NCI-H1417 treated with DMSO at 0.1 percent for 48 hours (cell line): ENCODE results near the gene TBC1D24.
"Not testable (repeated sequence)": the region's sequence is repeated elsewhere in the genome, so short reads cannot be mapped to it uniquely, and the experiment has no call there.

Source experiments
- DNase-seq: peaks from one replicate; lab custom pipeline; 2025; lab: John Stamatoyannopoulos, UW

TBC1D24 gene

DNA sequence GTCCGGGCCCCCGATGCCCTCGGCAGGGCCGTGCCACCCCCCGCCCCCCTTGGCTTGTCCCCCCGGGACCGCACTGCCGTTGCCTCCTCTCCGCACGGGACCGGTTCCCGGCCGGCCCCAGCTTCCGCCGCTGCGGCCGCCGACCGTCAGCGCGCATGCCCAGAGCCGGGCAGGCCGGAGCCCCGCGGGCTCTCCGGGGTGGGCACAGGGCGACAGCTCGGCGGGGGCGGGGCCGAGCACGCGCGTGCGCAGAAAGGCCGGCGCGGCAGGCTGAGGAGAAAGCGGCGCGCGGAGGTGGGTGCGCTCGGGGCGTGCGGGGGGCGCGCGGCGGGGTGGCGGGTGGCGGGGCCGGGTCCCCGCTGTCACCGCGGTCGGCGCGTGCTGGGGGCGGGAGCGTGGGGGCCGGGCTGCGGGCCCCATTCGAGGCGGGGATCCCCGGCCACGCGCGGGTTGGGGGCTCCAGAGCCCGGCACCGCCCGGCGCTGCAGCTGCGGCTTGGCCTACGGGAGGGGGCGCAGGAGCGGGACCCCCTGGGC, at the start of gene TBC1D24:
Gene TBC1D24, plus strand, starts transcription at position 251 of the 536 bp plus-strand sequence. CDS start 21,022 bp downstream, outside the sequence.
- DNase-seq = peak; percentile 37

DNA sequence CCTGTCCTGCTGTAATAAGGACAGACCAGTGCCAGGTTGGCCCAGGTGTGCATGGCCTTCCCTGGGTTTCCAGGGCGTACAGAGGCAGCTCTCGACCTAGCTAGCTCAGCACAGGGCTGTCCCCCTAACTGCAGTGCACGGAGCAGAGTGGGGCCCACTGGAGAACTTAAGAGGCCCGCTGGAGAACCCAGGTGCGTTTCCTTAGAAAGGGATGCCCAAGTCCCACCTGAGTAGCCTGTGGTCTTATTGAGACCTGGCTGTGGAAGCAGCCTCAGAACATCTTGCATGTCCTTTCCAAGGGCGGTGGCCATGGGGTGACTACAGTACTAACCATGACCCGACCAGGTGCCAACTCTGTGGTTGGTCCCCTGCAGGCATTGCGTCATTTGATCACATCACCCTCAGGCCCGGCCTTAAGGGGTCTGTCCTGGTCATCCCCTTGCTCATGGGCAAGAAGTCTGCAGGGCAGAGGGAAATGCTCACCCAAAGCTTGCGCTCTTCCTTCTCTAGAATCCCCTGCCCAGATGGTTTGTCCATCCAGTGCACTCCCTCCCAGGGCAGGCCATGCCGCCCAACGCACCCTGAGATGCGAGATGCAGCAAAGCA, 49.0 kb upstream of the TBC1D24 start:
- no peak for DNase-seq

DNA sequence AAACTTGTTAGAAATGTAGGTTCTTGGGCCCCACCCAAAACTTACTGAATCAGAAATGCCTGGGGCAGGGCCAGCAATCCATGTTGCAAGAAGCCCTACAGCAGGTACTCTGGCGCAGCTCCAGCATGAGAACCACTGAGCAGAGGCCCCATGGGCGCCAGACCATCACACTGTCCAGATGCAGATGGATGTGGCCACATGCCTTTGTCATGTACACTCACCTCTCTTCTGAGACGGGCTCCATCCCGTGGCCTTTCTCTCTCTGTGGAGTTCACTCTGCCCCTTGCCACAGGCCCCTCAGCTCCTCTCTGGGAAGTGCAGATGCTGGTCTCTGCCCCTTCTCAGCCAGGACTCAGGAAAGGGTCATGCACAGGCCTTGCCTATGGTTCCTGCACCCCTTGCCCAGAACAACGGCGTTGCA, 48.0 kb upstream of the TBC1D24 start:
- DNase-seq = no peak

DNA sequence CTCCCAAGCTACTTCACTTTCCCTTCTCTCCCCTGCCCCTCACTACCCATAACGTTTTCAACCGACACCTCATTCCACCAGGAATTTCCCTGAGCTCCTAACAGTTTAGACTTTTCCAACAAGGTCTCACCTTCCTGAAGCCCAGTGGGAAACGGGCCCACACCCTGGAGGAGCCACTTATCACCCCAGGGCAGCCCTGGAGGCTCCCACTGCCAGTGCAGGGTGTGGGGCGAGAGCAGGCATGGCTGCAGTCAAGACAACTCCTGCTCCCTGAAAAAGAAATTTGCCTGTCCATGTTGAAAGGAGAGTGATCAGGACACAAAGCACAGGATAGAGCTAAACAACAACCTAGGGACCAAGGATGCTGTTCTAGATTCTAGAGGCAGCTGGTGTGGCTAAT, 47.4 kb upstream of the TBC1D24 start:
- no peak for DNase-seq

DNA sequence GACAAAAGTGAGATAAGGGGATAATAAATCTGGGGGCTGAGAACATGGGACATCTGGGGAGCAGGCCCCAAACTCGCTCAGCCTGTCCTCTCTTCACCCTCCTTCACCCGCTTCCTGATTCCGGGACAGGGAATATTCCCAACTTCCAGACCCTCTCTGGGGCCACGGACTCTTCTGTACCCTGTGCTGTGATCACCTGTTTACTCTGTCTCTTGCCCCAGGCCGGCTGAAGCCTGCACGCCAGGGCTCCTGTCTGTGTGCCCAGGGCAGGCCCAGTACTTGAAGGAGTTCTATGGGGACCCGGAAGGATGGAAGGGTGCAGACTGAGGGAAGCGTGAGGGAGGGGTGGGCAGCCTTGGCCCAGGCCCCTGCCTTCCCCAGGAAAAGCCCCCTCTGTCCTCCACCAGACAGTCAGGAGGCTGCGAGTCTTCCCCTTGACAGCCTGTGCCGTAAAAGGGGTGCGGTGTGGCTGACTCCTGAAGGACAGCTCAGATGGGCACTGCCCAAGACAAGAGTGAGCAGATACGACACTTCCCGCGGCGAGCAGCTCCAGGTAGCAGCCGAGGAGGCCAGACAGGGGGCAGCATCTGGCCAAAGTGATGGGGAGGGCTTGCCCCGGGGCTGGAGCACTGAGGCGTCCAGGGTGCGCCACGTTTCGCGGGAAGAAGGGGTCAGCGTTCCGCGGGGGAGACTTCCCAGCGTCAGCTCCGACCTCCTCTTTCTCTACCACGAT, 46.7 kb upstream of the TBC1D24 start:
- no peak for DNase-seq

DNA sequence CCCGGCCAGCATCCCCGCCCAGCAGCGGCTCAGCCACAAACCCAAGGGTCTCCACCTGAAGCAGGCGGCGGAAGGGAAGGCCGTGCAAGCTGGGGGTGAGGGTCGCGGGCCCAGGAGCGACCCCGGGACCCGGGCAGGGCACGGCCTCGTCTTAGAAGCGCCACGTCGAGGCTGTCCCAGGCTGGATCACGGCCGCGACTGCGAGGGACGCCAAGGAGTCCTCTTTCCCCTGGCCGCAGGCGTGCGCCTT, 46.2 kb upstream of the TBC1D24 start:
- DNase-seq = no peak

DNA sequence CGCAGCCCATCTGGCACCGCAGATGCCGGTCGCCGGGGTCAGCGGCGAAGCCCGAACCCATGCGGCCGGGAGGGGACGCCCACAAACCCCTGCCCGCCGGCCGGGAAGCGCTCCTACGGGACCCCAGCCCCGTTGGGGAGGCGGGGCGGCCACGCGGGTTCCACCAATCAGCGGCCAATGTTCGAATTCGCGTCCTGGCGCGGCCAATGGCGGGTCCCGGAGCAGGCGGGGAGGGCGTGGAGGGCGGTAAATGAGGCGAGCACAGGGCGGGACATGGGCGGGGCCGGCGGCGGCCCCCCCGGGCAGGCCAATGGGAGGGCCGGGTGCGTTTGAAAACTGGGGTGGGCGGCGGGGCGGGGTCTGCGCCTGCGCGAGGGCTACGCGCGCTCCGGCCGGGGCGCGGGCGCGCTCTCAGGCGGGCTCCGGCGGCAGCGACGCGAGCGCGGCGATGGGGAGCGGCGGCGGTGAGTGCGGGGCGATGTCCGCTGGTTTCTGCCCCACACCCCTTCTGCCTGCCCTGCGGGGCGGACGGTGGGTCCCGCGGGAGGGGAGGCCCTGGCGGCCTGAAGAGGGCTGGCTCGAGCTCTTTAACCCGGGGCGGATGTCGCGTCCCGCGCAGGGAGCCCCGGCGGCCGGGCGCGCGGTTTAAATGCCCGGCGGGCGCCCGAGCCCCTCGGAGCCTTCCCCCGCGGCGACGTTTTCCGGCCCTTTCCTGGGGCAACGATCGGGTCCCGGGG, 45.7 kb upstream of the TBC1D24 start, which contains the start of gene CCNF:
Gene CCNF, plus strand, starts transcription at position 414 of the 737 bp plus-strand sequence. Its CDS starts 35 bp downstream, at position 449.
- DNase-seq = peak; percentile 68

DNA sequence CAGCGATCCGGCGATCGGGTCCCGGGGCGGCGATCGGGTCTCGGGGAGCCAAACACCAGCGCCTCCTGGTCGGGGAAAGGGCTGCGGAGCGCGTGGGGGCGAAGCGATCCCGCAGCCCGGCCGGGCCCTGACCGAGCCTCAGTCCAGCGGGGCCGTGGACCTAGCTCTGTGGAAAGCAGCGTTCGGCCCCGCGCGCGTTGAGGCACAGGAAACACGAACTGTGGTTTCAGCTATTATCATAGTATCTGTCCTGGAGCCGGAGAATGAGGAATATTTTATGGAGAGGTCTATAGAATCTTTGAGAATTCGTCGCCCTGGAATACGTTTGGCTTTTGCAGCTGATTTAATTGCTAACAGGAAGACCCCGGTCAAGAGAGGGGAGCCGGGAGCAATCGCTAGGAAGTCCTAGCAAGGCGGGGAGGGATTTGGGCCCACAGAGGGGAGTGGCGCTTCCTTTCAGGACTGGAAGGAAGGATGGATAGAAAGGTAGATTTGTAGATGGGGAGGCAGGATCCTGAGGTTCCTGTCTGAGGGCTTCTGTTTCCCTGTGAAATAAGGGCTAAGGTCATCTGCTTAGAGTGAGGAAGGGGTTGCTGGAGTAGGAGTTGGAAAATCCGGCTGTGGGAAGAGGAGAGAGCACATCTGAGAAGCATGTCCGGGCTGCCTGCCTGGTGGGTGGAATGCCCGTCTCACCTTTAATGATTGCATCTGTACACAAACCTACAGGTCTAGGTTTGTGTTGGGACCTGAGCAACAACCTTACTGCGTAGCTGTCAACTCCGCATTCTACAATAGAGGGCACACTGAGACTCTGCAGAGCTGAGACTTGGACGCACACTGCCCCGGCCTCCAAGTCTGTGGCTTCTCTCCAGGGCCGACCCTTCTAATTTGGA, 44.9 kb upstream of the TBC1D24 start:
- DNase-seq = no peak

DNA sequence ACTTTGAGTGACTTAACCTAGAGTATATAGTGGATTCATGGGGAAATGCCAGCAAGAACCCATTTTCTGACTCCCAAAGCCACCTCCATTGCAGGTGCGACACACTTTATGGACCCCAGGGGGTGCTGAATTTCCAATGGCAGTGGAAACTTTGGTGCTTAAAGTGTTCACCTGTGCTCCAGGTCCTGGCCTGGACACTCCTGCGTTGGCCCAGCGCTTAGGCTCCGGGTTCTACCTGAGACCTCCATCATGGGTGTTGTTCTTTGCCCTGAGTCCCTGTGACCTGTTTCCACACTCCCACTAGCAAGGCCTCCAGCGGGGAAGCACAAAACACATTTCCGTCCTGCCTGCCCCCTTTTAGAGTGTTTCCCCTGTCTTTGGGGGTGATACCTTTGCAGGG, 42.6 kb upstream of the TBC1D24 start:
- no peak for DNase-seq

DNA sequence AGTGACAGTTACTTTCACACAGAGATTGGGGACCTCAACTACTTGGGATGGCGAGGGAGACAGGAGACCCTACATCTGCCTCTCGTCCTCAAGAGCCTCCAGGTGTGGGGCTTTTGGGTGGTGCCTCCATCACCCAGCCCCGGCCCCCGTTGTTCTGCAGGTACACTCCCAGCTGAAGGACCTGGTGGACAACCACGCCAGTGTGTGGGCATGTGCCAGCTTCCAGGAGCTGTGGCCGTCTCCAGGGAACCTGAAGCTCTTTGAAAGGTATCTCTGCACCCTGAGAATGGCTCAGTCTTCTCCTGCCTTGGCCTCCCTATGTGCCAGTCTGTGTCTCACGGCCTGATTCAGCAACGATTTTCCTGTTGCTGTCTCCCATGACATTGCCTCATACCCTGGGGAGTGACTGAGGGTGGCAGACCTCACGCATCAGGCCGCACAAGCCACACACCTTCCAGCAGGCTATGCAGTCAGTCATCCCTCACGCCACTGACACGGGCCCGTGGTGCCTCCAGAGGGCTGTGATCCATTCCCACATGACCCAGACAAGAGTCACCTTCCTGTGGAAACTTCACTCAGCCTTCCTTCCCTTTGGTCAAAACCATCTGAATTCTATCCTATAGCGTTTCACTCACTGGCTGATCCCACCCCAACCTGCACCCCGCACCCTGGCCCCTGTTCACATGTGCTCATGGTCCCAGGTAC, 42.0 kb upstream of the TBC1D24 start:
- no peak for DNase-seq

DNA sequence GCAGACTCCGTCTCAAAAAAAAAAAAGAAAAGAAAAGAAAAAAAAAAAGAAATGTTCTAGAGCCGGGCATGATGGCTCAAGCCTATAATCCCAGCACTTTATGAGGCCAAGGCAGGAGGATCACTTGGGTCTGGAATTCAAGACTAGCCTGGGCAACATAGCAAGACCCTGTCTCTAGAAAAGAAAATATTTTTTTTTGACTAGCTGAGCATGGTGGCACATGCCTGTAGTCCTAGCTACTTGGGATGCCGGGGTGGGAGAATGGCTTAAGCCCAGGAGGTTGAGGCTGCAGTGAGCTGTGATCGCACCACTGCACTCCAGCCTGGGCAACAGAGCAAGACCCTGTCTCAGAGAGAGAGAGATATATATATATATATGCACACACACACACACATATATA, 39.7 kb upstream of the TBC1D24 start:
- not testable (repeated sequence) for DNase-seq

DNA sequence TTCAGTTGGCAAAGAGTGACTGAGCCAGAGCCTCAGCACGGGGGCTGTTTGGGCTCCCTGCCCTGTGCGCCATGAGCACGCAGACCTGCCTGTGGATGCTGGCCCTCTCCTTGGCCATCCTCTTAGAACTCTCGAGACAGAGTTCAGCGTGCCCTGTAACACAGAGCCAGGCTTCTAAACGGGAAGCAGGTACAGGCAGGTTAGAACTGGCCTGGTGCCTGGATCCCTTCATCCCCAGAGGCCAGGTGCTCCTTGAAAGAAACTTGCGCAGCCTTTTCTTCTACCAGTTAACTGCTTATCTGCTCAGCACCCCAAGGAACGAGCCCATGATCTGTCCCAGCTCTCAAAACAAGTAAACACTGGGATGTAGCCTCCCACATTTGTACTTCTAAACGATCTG, 38.8 kb upstream of the TBC1D24 start:
- no peak for DNase-seq

DNA sequence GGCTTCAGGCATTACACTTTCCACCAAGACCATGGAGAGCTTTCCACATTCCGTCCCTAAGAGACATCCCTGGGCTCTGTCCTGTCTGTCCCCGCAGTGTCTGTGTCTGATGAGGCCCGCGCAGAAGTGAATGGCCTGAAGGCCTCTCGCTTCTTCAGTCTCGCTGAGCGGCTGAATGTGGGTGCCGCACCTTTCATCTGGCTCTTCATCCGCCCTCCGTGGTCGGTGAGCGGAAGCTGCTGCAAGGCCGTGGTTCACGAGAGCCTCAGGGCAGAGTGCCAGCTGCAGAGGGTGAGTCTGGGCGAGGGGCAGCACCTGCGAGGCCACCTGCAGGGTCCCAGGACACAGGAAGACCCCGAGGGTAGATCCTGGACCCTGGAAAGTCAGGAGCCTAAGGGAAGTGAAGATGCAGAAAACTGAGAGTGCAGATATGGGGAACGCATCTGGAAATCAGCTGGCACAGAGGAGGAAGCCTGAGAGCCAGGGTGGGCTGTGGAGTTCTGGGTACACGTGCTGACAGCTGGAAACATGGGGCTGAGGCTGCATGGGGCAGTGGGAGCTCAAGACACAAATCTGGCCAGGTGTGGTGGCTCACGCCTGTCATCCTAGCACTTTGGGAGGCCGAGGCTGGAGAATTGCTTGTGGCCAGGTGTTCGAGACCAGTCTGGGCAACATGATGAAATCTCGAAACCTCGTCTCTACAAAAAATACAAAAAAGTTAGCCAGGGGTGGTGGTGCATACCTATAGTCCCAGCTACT, 37.7 kb upstream of the TBC1D24 start:
- no peak for DNase-seq

DNA sequence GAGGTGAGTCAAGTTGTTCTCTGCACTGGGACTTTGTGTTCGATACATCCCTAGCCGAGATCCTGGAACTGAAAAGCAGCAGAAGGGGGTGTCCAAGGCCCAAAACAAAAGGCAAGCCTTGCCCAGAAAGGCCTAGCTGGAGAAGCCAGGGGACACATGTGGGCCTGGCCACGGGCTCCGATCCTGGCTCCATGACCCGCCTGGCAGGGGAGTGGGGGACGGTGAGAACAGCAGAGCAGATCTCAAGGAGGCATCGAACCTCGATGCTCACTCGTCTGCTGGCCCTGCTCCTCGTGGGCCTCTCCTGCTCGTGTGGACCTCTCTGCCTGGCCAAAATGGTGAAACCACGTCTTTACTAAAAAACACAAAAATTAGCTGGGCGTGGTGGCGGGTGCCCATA, 36.8 kb upstream of the TBC1D24 start:
- DNase-seq = no peak

DNA sequence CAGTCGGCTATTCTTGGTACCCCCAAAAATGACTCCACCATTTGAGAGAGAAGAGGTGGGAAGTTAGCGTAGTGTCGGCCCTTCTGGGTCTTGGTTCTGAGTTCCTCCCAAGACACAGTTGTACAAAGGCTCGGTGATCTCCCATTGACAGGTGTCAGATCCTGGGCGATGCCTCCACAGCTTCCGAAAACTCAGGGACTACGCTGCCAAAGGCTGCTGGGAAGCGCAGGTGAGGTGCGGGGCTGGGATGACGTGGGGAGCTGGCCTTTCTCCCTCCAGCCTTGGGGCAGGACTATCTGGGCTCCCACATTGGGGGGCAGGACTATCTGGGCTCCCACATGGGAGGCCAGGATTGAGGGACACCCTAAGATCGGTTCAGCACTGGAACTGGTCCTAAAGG, 35.3 kb upstream of the TBC1D24 start:
- no peak for DNase-seq

DNA sequence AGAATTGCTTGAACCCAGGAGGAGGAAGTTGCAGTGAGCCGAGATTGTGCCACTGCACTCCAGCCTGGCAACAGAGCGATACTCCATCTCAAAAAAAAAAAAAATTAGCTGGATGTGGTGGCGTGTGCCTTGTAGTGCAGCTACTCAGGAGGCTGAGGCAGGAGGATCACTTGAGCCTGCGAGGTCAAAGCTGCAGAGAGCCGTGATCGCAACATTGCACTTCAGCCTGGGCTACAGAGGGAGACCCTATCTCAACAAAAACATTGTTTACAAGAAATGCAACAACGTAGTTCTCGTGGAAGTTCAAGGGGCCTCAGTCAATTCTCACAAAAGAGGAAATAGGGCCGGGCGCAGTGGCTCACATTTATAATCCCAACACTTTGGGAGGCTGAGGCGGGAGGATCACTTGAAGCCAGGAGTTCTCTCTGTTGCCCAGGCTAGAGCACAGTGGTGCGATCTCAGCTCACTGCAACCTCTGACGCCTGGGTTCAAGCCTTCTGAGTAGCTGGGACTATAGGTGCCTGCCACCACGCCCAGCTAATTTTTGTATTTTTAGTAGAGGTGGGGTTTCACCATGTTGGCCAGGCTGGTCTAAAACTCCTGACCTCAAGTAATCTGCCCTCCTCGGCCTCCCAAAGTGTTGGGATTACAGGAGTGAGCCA, 33.7 kb upstream of the TBC1D24 start:
- not testable (repeated sequence) for DNase-seq

DNA sequence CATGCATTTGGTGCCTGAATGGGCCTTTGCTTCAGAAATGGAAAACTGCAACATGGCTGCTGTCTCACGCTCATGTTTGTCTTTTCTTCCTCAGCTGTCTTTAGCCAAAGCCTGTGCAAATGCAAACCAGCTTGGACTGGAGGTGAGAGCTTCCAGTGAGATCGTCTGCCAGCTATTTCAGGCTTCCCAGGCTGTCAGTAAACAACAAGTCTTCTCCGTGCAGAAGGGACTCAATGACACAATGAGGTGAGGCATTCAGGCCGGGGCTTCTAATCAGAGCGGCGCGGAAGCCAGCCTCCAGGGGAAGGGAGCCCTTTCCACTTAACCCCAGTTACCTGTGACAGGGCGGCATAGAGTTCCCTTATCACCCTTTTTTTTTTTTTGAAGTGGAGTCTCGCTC, 31.4 kb upstream of the TBC1D24 start:
- DNase-seq = no peak

DNA sequence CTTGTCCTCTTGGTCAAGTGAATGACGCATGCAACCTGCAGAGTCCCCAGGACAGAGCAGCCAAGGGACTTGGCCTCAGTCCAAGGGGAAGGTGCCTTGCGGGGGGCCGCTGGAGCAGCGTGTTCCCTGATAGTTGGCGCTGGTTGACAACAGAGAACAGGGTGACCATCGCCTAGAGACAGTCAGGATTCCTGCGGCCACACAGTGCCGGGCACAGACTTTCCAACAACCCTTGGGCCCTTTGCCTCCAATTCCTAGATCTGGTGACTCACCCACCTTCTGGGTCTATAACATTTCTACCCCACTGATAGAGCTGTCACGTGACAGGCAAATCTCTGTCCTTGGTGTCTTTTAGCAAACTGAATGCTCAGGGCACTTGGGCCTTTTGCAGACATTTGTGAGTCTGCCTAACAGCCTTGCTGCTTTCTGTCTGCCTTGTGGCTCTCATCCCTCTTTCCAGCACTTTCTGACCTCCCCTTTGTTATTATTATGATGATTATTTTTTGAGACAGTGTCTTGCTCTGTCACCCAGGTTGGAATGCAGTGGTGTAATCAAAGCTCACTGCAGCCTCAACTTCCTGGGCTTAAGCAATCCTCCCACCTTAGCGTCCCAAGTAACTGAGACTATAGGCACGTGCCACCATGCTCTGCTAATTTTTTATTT, 26.9 kb upstream of the TBC1D24 start:
- no peak for DNase-seq

DNA sequence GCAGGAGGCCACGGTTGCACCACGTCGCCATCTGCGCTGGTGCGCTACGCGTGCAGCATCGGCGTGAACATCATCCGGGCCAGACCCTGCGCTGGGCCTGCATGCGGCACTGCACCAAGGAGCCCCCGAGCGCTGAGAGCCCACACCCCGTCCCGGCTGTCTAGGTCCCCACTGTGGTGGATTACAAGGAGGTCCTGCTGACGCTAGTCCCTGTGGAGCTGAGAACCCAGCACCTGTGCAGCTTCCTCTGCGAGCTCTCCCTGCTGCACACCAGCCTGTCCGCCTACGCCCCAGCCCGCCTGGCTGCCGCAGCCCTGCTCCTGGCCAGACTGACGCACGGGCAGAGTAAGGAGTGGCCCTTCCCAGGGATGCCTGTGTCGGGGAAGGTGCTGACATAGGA, 25.8 kb upstream of the TBC1D24 start:
- DNase-seq = no peak

DNA sequence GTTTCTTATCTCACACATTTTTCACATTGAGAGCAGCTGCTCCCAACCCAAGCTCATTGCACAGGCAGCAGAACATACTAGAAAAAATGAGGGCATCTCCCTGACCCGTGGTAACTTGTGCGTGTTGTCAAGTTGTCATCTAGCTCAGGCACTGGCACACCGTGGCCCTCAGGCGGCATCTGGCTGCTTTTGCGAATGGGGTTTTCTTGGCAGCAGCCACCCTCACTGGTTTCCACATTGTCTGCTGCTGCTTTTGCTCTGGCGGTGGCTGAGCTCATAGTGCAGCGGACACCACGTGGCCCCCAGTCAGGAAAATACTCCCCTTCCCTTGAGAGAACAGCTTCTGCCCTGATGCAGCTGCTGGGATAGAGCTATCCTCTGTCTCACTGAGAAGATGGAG, 24.4 kb upstream of the TBC1D24 start:
- no peak for DNase-seq
